ENCODE data around the gene ZNF84.

ZNF84 gene

GRCh38 chr12:133037207-133038005 is at the start of gene ZNF84:
TSS of gene ZNF84 (plus strand) at chr12:133037509. CDS start at chr12:133041468, 3,959 bp downstream.
- DNase-seq: peak; percentile 97

- DNase-seq: no peak
These were observed 38.6 kb upstream of the ZNF84 start for GRCh38 chr12:132998741-132999140.

GRCh38 chr12:133010657-133011297 is 26.5 kb upstream of the ZNF84 start:
- no peak for DNase-seq

- DNase-seq: no peak
These were observed 13.7 kb upstream of the ZNF84 start for GRCh38 chr12:133023566-133023965.

- no peak for DNase-seq
These were observed 10.3 kb upstream of the ZNF84 start for GRCh38 chr12:133026996-133027395.

GRCh38 chr12:133038118-133038709 is 905 bp downstream of the ZNF84 start:
- DNase-seq: no peak

GRCh38 chr12:133046698-133047097 is 9.4 kb downstream of the ZNF84 start:
- no peak for DNase-seq

- DNase-seq: no peak
These were observed 20.1 kb downstream of the ZNF84 start for GRCh38 chr12:133057446-133057845.

GRCh38 chr12:133058203-133059113 is 21.1 kb downstream of the ZNF84 start:
- DNase-seq: no peak

- no peak for DNase-seq
These were observed 24.6 kb downstream of the ZNF84 start for GRCh38 chr12:133061954-133062353.

- no peak for DNase-seq
These were observed 26.2 kb downstream of the ZNF84 start for GRCh38 chr12:133063556-133063955.

- DNase-seq: no peak
These were observed 36.5 kb downstream of the ZNF84 start for GRCh38 chr12:133073836-133074235.

GRCh38 chr12:133080026-133080367 is 42.7 kb downstream of the ZNF84 start:
- DNase-seq: peak; percentile 98

- peak; percentile 97 for DNase-seq
These were observed 43.3 kb downstream of the ZNF84 start, which contains the start of gene ZNF140 for GRCh38 chr12:133080368-133081158. TSS of gene ZNF140 (plus strand) at chr12:133080923. CDS start at chr12:133081321, 398 bp downstream.

- no peak for DNase-seq
These were observed 44.0 kb downstream of the ZNF84 start for GRCh38 chr12:133081159-133081780.

- DNase-seq: no peak
These were observed 46.0 kb downstream of the ZNF84 start for GRCh38 chr12:133083345-133083744.

GRCh38 chr12:133105620-133106019 is 68.3 kb downstream of the ZNF84 start:
- no peak for DNase-seq

- DNase-seq: no peak
These were observed 68.9 kb downstream of the ZNF84 start for GRCh38 chr12:133106253-133106652.

GRCh38 chr12:133107121-133107520 is 69.8 kb downstream of the ZNF84 start:
- no peak for DNase-seq

- DNase-seq: no peak
These were observed 70.8 kb downstream of the ZNF84 start for GRCh38 chr12:133108150-133108549.

All from CD4-positive, alpha-beta T cell treated with Interleukin-12 subunit alpha and Interleukin-12 subunit beta, for 1 hour (primary cell).